ENCODE measurements around the gene RBM18.

- TF ChIP-seq, protein P1, sequence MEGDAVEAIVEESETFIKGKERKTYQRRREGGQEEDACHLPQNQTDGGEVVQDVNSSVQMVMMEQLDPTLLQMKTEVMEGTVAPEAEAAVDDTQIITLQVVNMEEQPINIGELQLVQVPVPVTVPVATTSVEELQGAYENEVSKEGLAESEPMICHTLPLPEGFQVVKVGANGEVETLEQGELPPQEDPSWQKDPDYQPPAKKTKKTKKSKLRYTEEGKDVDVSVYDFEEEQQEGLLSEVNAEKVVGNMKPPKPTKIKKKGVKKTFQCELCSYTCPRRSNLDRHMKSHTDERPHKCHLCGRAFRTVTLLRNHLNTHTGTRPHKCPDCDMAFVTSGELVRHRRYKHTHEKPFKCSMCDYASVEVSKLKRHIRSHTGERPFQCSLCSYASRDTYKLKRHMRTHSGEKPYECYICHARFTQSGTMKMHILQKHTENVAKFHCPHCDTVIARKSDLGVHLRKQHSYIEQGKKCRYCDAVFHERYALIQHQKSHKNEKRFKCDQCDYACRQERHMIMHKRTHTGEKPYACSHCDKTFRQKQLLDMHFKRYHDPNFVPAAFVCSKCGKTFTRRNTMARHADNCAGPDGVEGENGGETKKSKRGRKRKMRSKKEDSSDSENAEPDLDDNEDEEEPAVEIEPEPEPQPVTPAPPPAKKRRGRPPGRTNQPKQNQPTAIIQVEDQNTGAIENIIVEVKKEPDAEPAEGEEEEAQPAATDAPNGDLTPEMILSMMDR (IDR thresholded peaks at IDR 0.05; ENCODE audit: insufficient read depth, low read length, poor library complexity, severe bottlenecking) = no peak
- TF ChIP-seq EZH2phosphoT487 (conservative IDR thresholded peaks at IDR 0.05; ENCODE audit: low read length) = no peak
Measured at GRCh38 chr9:122200960-122201595, 63.6 kb downstream of the RBM18 start.

All from SU-DHL-6 (cell line).